Measurements from ENCODE around the gene PCDHA4.
A peak's percentile ranks its signal among the peaks of the same experiment; 100 is the strongest.

DNA sequence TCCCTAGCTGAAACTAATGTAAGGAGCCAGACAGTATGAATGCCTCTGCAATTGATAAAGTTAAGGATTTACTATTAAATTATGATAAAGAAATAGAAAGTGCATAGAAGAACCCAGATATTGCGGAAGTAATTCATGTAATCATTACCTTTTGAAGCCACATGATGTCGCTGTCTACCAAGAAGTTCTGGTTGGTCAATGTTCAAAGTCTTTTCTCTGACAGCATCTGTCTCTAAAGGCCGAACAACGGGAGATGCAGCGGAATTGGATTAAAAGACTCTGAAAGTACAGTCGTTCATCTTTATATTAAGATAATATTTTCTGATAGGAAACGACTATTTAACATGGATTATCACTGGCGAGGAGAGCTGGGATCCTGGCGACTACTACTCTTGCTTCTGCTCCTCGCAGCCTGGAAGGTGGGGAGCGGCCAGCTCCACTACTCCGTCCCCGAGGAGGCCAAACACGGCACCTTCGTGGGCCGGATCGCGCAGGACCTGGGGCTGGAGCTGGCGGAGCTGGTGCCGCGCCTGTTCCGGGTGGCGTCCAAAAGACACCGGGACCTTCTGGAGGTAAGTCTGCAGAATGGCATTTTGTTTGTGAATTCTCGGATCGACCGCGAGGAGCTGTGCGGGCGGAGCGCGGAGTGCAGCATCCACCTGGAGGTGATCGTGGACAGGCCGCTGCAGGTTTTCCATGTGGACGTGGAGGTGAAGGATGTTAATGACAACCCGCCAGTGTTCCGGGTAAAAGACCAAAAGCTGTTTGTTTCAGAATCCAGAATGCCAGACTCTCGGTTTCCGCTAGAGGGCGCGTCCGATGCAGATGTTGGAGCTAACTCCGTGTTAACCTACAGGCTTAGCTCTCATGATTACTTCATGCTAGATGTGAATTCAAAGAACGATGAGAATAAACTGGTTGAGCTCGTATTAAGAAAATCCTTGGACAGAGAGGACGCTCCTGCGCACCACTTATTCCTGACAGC lies 34.4 kb downstream of the PCDHA4 start, which contains the start of gene PCDHA8:
- TF ChIP-seq, protein P1, sequence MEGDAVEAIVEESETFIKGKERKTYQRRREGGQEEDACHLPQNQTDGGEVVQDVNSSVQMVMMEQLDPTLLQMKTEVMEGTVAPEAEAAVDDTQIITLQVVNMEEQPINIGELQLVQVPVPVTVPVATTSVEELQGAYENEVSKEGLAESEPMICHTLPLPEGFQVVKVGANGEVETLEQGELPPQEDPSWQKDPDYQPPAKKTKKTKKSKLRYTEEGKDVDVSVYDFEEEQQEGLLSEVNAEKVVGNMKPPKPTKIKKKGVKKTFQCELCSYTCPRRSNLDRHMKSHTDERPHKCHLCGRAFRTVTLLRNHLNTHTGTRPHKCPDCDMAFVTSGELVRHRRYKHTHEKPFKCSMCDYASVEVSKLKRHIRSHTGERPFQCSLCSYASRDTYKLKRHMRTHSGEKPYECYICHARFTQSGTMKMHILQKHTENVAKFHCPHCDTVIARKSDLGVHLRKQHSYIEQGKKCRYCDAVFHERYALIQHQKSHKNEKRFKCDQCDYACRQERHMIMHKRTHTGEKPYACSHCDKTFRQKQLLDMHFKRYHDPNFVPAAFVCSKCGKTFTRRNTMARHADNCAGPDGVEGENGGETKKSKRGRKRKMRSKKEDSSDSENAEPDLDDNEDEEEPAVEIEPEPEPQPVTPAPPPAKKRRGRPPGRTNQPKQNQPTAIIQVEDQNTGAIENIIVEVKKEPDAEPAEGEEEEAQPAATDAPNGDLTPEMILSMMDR (conservative IDR thresholded peaks at IDR 0.05 in 1 of 2, IDR thresholded peaks at IDR 0.05 in 1 of 2; ENCODE audit: low read depth in 1 of 2, low read length in 2 of 2), result peak in 1 of 2 donors; percentile 10
- no peak for TF ChIP-seq EZH2 (IDR thresholded peaks at IDR 0.05; ENCODE audit: low read length, missing control alignments)
